HEK293T (cell line): ENCODE data around the gene SLC6A11.

ENCODE experiments used
- ARNT ChIP-seq: fragments of 450-650 bp; IDR thresholded peaks from 2 replicates; pipeline ENCODE4 v1.6.1; 2017; ENCODE audit warnings: mild to moderate bottlenecking
- BHLHE40 ChIP-seq: fragments of 450-650 bp; IDR thresholded peaks from 2 replicates; pipeline ENCODE4 v1.6.1; 2016; ENCODE audit warnings: mild to moderate bottlenecking, moderate library complexity, borderline replicate concordance
- FOXA1 ChIP-seq: fragments of 450-650 bp; IDR thresholded peaks from 2 replicates; pipeline ENCODE4 v1.6.1; 2016; ENCODE audit warnings: mild to moderate bottlenecking
- FOXK2 ChIP-seq: fragments of 450-650 bp; IDR thresholded peaks from 2 replicates; pipeline ENCODE4 v1.6.1; 2016; ENCODE audit warnings: mild to moderate bottlenecking
- FOXM1 ChIP-seq: fragments of 450-650 bp; IDR thresholded peaks from 2 replicates; pipeline ENCODE4 v1.6.1; 2017; ENCODE audit warnings: mild to moderate bottlenecking, borderline replicate concordance
- HDGF ChIP-seq: fragments of 450-650 bp; IDR thresholded peaks from 2 replicates; pipeline ENCODE4 v1.6.1; 2017; ENCODE audit warnings: antibody characterized with exemption, borderline replicate concordance
- L3MBTL2 ChIP-seq: fragments of 450-650 bp; conservative IDR thresholded peaks from 2 replicates; pipeline ENCODE4 v1.6.1; 2016; ENCODE audit warnings: mild to moderate bottlenecking
- NFRKB ChIP-seq: fragments of 450-650 bp; IDR thresholded peaks from 2 replicates; pipeline ENCODE4 v1.6.1; 2016; ENCODE audit warnings: mild to moderate bottlenecking, moderate library complexity
- SP1 ChIP-seq: fragments of 450-650 bp; IDR thresholded peaks from 2 replicates; pipeline ENCODE4 v1.6.1; 2017
- SUZ12 ChIP-seq: fragments of 450-650 bp; IDR thresholded peaks from 2 replicates; pipeline ENCODE4 v1.6.1; 2016; ENCODE audit warnings: mild to moderate bottlenecking
- TARDBP ChIP-seq: fragments of 450-650 bp; IDR thresholded peaks from 2 replicates; pipeline ENCODE4 v1.6.1; 2016
- ZNF384 ChIP-seq: fragments of 450-650 bp; IDR thresholded peaks from 2 replicates; pipeline ENCODE4 v1.6.1; 2016

GRCh38 chr3:10933021-10933420, 117.0 kb downstream of the SLC6A11 start:
- TF ChIP-seq HDGF (no peak), SUZ12 (no peak), L3MBTL2 (no peak), NFRKB (no peak), FOXM1 (no peak), FOXK2 (no peak), SP1 (no peak), ARNT (no peak), FOXA1 (no peak), BHLHE40 (no peak), TARDBP (no peak), ZNF384 (no peak)
